Loucy (cell line): ENCODE data around the gene NCAPH2.
"Not testable (repeated sequence)": the region's sequence is repeated elsewhere in the genome, so short reads cannot be mapped to it uniquely, and the experiment has no call there.

Source experiments
- H2AFZ ChIP-seq: fragments of 200-600 bp; sonication (generic); 2 replicates; pipeline ENCODE4 v1.6.0; 2016; ENCODE audit warnings: antibody characterized with exemption, mild to moderate bottlenecking, low read length, moderate library complexity
- H3F3A ChIP-seq: fragments of 200-600 bp; 2 replicates; pipeline ENCODE4 v1.6.0; 2016; ENCODE audit warnings: antibody characterized with exemption, low read depth, mild to moderate bottlenecking
- H3K27me3 ChIP-seq: fragments of 200-600 bp; sonication (generic); 2 replicates; pipeline ENCODE4 v1.6.1; 2014; ENCODE audit warnings: low read length, mild to moderate bottlenecking; ENCODE audit not compliant: insufficient read depth, poor library complexity, severe bottlenecking
- H3K36me3 ChIP-seq: fragments of 200-600 bp; sonication (generic); 2 replicates; pipeline ENCODE4 v1.6.1; 2016; ENCODE audit warnings: low read length; ENCODE audit not compliant: insufficient read depth
- H3K4me1 ChIP-seq: fragments of 200-600 bp; sonication (generic); 2 replicates; pipeline ENCODE4 v1.5.1; 2014; ENCODE audit warnings: low read length, mild to moderate bottlenecking; ENCODE audit not compliant: insufficient read depth, poor library complexity, severe bottlenecking
- H3K4me2 ChIP-seq: fragments of 200-600 bp; sonication (generic); 2 replicates; pipeline ENCODE4 v1.6.0; 2014; ENCODE audit warnings: antibody characterized with exemption, low read length, low read depth, mild to moderate bottlenecking; ENCODE audit not compliant: poor library complexity, severe bottlenecking
- H3K4me3 ChIP-seq: fragments of 200-600 bp; sonication (generic); 2 replicates; pipeline ENCODE4 v1.5.1; 2014; ENCODE audit warnings: low read length, mild to moderate bottlenecking, mixed read lengths; ENCODE audit not compliant: poor library complexity, severe bottlenecking
- H3K79me2 ChIP-seq: fragments of 200-600 bp; sonication (generic); 2 replicates; pipeline ENCODE4 v1.6.1; 2014; ENCODE audit warnings: low read length; ENCODE audit not compliant: insufficient read depth
- H3K9ac ChIP-seq: fragments of 200-600 bp; sonication (generic); 2 replicates; pipeline ENCODE4 v1.6.0; 2014; ENCODE audit warnings: mild to moderate bottlenecking, low read depth, low read length, moderate library complexity; ENCODE audit not compliant: poor library complexity, severe bottlenecking
- H3K9me2 ChIP-seq: fragments of 200-600 bp; sonication (generic); replicated peaks from 2 replicates; pipeline ENCODE4 v1.6.1; 2016; ENCODE audit warnings: low read depth, low read length, mixed read lengths
- H3K9me3 ChIP-seq: fragments of 200-600 bp; sonication (generic); 2 replicates; pipeline ENCODE4 v1.6.1; 2014; ENCODE audit warnings: mild to moderate bottlenecking, antibody characterized with exemption, low read length, low read depth; ENCODE audit not compliant: insufficient read depth
- H4K20me1 ChIP-seq: fragments of 200-600 bp; sonication (generic); 2 replicates; pipeline ENCODE4 v1.6.0; 2014; ENCODE audit warnings: antibody characterized with exemption, low read length, mild to moderate bottlenecking; ENCODE audit not compliant: insufficient read depth, poor library complexity, severe bottlenecking
- EZH2phosphoT487 ChIP-seq: fragments of 200-600 bp; IDR thresholded peaks from 2 replicates; pipeline ENCODE4 v1.6.1; 2018; ENCODE audit warnings: antibody characterized with exemption, mild to moderate bottlenecking, moderate library complexity, borderline replicate concordance
- TF ChIP-seq, protein P1 (sequence below): fragments of 200-600 bp; sonication (generic); conservative IDR thresholded peaks from 2 replicates; pipeline ENCODE4 v1.5.1; 2014; ENCODE audit warnings: mild to moderate bottlenecking, antibody characterized with exemption, low read length

Gene NCAPH2

DNA sequence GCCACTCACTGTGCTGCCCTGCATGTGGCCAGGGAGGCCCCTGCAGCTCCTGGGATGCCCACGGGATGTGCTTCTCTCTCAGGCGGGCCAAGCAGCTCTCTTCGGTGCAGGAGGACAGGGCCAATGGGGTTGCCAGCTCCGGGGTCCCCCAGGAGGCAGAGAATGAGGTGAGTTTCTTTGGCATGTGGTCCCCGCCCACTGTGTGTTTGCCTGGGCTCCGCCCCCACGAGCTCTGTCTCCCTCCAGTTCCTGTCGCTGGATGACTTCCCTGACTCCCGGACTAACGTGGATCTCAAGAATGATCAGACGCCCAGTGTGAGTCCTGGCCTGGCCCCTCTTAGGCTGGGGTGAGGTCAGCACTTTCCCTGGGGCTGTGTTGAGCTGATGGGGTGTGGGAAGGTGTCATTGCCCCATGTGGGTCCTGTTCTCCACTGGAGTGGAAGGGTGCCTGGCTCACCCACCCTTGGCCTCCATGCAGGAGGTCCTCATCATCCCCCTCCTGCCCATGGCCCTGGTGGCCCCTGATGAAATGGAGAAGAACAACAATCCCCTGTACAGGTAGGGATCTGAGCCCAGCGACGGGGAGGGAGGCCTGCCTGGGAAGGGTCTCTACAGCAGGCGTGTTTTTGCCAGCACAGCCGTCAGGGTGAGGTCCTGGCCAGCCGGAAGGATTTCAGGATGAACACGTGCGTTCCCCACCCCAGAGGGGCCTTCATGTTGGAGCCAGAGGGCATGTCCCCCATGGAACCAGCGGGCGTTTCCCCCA, 9.7 kb downstream of the NCAPH2 start:
- TF ChIP-seq, protein P1, sequence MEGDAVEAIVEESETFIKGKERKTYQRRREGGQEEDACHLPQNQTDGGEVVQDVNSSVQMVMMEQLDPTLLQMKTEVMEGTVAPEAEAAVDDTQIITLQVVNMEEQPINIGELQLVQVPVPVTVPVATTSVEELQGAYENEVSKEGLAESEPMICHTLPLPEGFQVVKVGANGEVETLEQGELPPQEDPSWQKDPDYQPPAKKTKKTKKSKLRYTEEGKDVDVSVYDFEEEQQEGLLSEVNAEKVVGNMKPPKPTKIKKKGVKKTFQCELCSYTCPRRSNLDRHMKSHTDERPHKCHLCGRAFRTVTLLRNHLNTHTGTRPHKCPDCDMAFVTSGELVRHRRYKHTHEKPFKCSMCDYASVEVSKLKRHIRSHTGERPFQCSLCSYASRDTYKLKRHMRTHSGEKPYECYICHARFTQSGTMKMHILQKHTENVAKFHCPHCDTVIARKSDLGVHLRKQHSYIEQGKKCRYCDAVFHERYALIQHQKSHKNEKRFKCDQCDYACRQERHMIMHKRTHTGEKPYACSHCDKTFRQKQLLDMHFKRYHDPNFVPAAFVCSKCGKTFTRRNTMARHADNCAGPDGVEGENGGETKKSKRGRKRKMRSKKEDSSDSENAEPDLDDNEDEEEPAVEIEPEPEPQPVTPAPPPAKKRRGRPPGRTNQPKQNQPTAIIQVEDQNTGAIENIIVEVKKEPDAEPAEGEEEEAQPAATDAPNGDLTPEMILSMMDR, result no peak
- TF ChIP-seq EZH2phosphoT487, result no peak
- Histone ChIP-seq H2AFZ (no peak overlapping the region), H3K4me2 (no peak overlapping the region), H3K4me3 (no peak overlapping the region), H3K36me3 (peaks cover 45% of the 10 kb centered on the region; the same call in 1 of the 2 replicates), H3K9me2 (no peaks in the 10 kb centered on the region), H3K4me1 (peaks cover 16% of the 10 kb centered on the region), H3K27me3 (no peaks in the 10 kb centered on the region), H3K9me3 (no peaks in the 10 kb centered on the region), H3K79me2 (peaks cover 44% of the 10 kb centered on the region), H3F3A (no peaks in the 10 kb centered on the region), H4K20me1 (peaks cover 11% of the 10 kb centered on the region), H3K9ac (no peak overlapping the region)

- no peak overlapping the region for H3K9ac ChIP-seq
- H3K36me3 ChIP-seq, result peaks cover 55% of the 10 kb centered on the region; the same call in 1 of the 2 replicates
- H3F3A ChIP-seq, result no peaks in the 10 kb centered on the region
- H3K9me3 ChIP-seq, result no peaks in the 10 kb centered on the region
- TF ChIP-seq, protein P1, result no peak
- TF ChIP-seq EZH2phosphoT487, result no peak
- no peaks in the 10 kb centered on the region for H3K27me3 ChIP-seq
- no peaks in the 10 kb centered on the region for H3K9me2 ChIP-seq
- no peak overlapping the region for H3K4me3 ChIP-seq
- H2AFZ ChIP-seq, result no peak overlapping the region
- H3K79me2 ChIP-seq, result peaks cover 35% of the 10 kb centered on the region
- H4K20me1 ChIP-seq, result peaks cover 11% of the 10 kb centered on the region
- H3K4me1 ChIP-seq, result peaks cover 8% of the 10 kb centered on the region
- H3K4me2 ChIP-seq, result no peak overlapping the region
Observed at GRCh38 chr22:50518606-50519005, 10.6 kb downstream of the NCAPH2 start.

DNA sequence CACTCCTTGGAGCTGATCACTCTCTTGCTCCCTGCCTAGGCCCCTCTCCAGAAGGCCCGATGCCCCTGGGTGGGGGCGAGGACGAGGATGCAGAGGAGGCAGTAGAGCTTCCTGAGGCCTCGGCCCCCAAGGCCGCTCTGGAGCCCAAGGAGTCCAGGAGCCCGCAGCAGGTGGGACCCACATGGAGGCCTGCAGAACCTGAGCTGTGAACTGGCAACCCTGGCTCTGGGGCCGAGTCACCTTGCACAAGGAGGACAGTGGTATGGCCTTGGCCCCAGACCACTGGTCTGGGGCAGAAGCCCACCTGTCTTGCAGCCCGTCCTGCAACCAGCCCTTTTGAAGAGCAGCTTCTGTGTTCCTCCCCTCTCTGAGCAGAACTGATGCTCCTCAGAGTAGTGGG, 11.1 kb downstream of the NCAPH2 start:
- H2AFZ ChIP-seq, result no peak overlapping the region
- no peak overlapping the region for H3K4me2 ChIP-seq
- no peak overlapping the region for H3K4me3 ChIP-seq
- H3F3A ChIP-seq, result no peaks in the 10 kb centered on the region
- no peak overlapping the region for H3K9ac ChIP-seq
- peaks cover 60% of the 10 kb centered on the region; the same call in 1 of the 2 replicates for H3K36me3 ChIP-seq
- H3K27me3 ChIP-seq, result no peaks in the 10 kb centered on the region
- H3K4me1 ChIP-seq, result peaks cover 8% of the 10 kb centered on the region
- H3K79me2 ChIP-seq, result peaks cover 35% of the 10 kb centered on the region
- H4K20me1 ChIP-seq, result peaks cover 11% of the 10 kb centered on the region
- H3K9me2 ChIP-seq, result no peaks in the 10 kb centered on the region
- no peaks in the 10 kb centered on the region for H3K9me3 ChIP-seq
- TF ChIP-seq, protein P1, result no peak
- no peak for TF ChIP-seq EZH2phosphoT487

GRCh38 chr22:50520184-50520583, 12.2 kb downstream of the NCAPH2 start:
- not testable (repeated sequence) for H3K9ac ChIP-seq, H3K27me3 ChIP-seq, H2AFZ ChIP-seq, H3K4me2 ChIP-seq, H3K9me2 ChIP-seq, H3K9me3 ChIP-seq, H3F3A ChIP-seq, H3K4me1 ChIP-seq, H3K4me3 ChIP-seq
- Histone ChIP-seq H3K36me3 (peaks cover 61% of the 10 kb centered on the region; the same call in 1 of the 2 replicates), H4K20me1 (peaks cover 11% of the 10 kb centered on the region), H3K79me2 (peaks cover 35% of the 10 kb centered on the region; the same call in 1 of the 2 replicates)
